NCI-H146 (cell line): ENCODE results near the gene PTPRCAP.
"Not testable (repeated sequence)": the region's sequence is repeated elsewhere in the genome, so short reads cannot be mapped to it uniquely, and the experiment has no call there.

ENCODE experiments used
- DNase-seq: peaks from one replicate; lab custom pipeline; 2025; lab: John Stamatoyannopoulos, UW

The PTPRCAP gene, protein sequence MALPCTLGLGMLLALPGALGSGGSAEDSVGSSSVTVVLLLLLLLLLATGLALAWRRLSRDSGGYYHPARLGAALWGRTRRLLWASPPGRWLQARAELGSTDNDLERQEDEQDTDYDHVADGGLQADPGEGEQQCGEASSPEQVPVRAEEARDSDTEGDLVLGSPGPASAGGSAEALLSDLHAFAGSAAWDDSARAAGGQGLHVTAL

GRCh38 chr11:67437082-67437808, at the start of gene PTPRCAP:
PTPRCAP (minus strand) TSS chr11:67437682; CDS start chr11:67437619, 63 bp downstream.
- DNase-seq, result no peak

DNA sequence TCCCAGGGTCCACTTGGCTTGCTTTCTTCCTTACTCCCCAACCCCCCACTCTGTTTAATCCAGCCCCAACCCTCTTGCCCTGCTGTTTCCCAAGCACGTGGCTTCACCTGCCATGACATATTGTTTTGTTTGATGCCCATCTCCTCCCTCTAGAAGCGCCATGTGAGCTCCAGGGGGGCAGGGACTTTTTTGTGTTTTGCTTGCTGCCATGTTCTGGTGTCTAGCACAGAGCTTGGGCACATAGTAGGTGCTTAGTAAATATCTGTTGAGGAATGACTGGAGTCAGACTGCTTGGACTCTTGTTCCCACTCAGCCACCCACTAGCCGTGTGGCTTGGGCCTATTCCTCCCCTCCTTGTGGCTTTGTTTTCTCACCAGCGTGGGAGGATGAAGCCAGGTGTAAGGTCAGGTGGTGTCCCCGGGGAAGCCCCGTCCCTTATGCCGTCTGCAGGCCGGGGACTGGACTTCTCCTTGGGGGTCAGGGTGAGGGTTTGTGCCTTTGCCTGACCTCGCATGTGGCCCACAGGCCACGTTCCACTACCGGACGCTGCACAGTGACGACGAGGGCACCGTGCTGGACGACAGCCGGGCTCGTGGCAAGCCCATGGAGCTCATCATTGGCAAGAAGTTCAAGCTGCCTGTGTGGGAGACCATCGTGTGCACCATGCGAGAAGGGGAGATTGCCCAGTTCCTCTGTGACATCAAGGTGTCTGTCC, 49.2 kb upstream of the PTPRCAP start:
- DNase-seq, result no peak

GRCh38 chr11:67485873-67486361, 48.4 kb upstream of the PTPRCAP start:
- not testable (repeated sequence) for DNase-seq

DNA sequence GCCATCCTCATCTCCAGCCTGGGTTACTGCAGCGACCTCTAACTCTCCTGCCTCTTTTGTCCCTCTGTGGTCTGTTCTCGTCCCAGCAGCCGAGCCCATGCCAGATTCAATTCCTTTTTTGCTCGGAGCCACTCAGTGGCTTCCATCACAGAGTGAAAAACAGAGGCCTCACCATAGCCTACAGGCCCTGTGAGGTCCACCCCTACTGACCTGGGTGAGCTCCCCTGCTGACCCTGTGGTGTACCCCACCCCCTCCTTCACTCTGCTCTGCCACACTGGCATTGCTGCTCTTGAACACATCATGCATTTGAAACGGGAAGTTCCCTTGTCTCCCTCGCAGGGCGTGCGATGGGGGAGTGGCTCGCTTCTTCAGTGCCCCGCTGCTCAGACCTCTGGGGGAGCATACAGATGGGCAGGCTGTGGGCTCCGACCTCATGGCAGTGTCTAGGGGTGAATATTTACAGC, 47.4 kb upstream of the PTPRCAP start:
- DNase-seq, result no peak

DNA sequence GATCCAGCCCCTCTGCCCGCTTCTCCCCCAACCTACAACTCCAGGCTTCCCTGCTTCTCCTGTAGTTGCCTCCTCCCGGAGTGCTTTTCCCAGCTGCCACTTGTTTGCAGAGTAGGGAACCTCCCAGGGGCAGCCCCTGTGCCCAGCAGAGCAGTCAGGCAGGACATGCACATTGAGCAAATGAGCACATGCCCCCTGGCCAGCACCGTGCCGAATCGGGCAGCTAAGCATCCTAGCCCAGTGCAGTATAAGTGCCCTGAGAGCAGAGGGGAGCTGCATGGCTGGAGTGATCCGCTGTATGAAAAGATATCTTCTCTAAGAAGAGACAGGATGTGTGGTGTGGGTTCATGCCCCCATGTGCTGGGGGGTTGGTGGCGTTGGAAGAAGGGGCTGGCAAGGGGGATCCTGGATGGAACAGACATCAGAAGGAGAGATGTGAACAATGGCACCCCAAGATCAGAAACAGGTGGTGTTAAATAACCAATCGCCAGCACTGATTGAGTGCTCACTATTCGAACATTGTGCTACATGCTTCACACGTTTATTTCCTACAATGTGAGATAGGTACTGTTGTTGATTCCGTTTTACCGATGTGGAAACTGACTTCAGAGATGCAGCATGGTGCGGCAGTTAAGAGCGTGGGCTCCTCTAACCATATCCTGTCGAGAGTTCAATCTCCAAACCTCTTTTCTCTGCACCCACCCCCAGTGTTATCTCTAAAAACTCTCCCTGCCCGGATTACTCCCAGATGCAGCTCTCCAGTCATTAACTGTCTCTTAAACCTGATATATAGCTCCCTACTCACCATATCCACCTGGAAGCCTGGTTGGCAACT, 46.6 kb upstream of the PTPRCAP start:
- DNase-seq, result peak; percentile 27

GRCh38 chr11:67482827-67483798, 45.6 kb upstream of the PTPRCAP start, which contains the start of gene AIP:
AIP (plus strand) TSS chr11:67483026; CDS start chr11:67483159, 133 bp downstream.
- peak; percentile 99 for DNase-seq

DNA sequence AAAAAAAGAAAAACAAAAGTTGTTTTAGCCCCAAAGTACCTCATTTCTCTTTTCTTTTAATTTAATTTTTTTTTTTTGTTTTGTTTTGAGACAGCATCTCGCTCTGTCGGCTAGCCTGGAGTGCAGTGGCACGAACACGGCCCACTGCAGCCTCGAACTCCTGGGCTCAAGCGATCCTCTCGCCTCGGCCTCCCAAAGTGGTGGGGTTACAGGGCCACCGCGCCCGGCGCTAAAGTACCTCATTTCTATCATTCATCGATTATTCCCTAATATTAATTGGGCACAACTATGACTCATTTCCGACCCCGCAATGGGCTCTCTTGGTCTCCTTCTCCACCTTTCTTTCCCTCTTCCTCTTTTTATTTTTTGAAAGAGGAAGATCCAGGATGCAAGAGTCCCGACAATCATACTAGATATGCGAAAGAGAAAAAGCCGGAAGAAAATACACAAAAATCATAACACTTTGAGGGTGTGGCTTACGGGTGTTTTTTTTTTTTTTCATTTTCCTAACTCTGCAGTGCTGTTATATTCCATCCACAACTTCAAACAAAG, 44.9 kb upstream of the PTPRCAP start:
- DNase-seq, result no peak

GRCh38 chr11:67477344-67478050, 40.0 kb upstream of the PTPRCAP start:
- not testable (repeated sequence) for DNase-seq

- not testable (repeated sequence) for DNase-seq
These were observed 39.2 kb upstream of the PTPRCAP start for GRCh38 chr11:67476692-67477091.

DNA sequence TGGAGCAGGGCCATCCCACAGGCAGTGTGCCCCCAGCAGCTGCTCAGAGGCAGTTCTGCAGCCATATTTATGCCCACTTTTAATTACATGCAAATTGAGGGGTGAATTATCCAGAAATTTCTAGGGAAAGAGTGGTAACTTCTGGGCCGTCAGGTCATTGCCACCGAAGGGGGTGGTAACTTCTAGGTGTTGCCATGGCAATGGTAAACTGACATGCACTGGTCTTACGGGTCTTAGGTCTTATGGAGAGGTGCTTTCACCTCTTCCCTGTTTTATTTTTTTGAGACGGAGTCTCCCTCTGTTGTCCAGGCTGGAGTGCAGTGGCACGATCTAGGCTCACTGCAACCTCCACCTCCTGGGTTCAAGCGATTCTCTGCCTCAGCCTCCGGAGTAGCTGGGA, 35.4 kb upstream of the PTPRCAP start:
- DNase-seq, result no peak

DNA sequence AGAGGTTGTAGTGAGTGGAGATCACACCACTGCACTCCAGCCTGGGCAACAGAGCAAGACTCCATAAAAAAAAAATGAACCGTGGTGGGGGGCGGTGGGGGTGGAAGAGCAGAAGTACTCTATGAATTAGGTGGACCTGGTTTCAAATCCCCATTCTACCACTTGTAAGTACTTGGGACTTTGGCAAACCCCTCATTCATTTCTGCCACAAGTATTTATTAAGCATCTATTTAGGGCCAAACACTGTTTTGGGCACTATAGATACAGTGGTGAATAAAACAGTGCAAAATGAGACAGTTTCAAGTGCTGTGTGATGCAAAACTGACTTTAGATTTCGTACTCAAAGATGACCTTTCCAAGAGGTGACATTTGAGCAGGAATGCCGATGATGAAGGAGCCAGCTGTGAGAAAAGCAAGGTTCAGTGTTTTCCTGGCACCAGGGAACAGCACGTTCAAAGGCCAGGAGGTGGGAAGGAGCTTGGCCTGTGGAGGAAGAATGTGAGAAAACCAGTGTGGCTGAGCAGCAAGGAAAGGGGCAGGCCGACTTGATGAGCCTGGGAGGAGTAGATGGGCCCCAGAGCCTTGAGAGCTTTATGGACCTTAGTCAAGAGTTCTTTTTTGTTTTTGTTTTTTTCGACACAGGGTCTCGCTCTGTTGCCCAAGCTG, 33.0 kb upstream of the PTPRCAP start:
- no peak for DNase-seq

GRCh38 chr11:67469508-67469811, 32.0 kb upstream of the PTPRCAP start:
- no peak for DNase-seq

- DNase-seq, result peak; percentile 97
These were observed 31.5 kb upstream of the PTPRCAP start, which contains the start of gene TMEM134 for GRCh38 chr11:67468759-67469507. TMEM134 (minus strand) TSS chr11:67469251; CDS start chr11:67469192, 59 bp downstream.

GRCh38 chr11:67468456-67468758, 30.9 kb upstream of the PTPRCAP start:
- no peak for DNase-seq

- DNase-seq, result peak; percentile 41
These were observed 30.6 kb upstream of the PTPRCAP start for GRCh38 chr11:67468056-67468455.

DNA sequence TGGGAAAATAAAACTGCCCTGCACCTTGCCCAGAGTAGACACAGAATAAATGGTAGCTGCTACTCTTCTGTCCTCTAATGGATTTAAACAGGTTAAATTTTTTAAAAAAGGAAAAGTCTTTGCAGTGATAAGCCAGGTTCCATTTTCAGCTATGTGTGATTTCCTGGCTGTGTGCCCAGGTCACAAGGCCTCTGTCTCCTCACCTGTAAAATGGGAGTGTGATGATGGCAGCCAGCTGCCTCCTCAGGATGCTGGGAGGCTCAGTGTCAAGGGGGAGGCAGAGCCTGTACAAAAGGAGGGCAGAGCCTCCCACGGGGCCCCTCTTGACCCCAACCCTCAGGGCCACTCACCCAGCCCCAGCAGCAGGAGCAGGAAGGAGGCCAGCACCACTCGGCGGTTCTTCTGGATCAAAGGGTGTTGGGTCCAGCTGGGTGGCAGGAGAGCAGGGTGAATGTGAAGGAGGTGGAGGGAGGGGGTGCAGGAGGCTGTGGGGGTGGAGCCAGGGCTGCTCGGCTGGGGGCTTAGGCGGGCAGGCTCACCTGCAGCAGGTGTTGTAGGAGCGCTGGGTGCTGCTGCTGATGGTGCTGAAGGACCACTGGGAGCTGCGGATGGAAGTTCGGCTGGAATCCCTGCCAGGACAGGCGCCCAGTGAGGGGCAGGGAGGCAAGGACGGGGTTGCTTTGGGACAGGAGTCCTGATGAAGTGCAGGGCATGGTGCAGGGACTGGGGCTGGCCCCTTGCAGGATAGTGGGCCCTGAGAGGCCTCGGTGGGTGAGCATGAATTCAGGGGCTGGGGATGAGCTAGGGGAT, 29.7 kb upstream of the PTPRCAP start:
- DNase-seq, result peak; percentile 49

- DNase-seq, result no peak
These were observed 28.9 kb upstream of the PTPRCAP start for GRCh38 chr11:67466367-67466766.

- DNase-seq, result not testable (repeated sequence)
These were observed 28.0 kb upstream of the PTPRCAP start for GRCh38 chr11:67465530-67465929.
